WERI-Rb-1 (cell line): Measurements from ENCODE around the gene PCDHA8.
"Not testable (repeated sequence)": the region's sequence is repeated elsewhere in the genome, so short reads cannot be mapped to it uniquely, and the experiment has no call there.

Experiments
- DNase-seq: peaks from one replicate; pipeline ENCODE4 v3.0.0-alpha.2; 2020
- H3K27ac ChIP-seq: fragments of 250-450 bp; sonication (Bioruptor Pico); 2 replicates; pipeline ENCODE4 v1.5.1; 2020; ENCODE audit warnings: mild to moderate bottlenecking, moderate library complexity
- H3K27me3 ChIP-seq: fragments of 250-450 bp; sonication (Bioruptor Pico); 2 replicates; pipeline ENCODE4 v1.5.1; 2021; ENCODE audit warnings: mild to moderate bottlenecking, low read depth, moderate library complexity; ENCODE audit not compliant: insufficient read depth, severe bottlenecking
- H3K36me3 ChIP-seq: fragments of 250-450 bp; sonication (Bioruptor Pico); 2 replicates; pipeline ENCODE4 v1.5.1; 2020; ENCODE audit warnings: mild to moderate bottlenecking, moderate library complexity
- H3K4me3 ChIP-seq: 2 replicates; pipeline ENCODE4 v1.5.1; 2011; ENCODE audit warnings: low read depth, mild to moderate bottlenecking, control low read depth, low read length
- H3K9me3 ChIP-seq: fragments of 250-450 bp; sonication (Bioruptor Pico); 2 replicates; pipeline ENCODE4 v1.5.1; 2021; ENCODE audit warnings: mild to moderate bottlenecking, moderate library complexity; ENCODE audit not compliant: severe bottlenecking
- TF ChIP-seq, protein P1 (sequence below): IDR thresholded peaks from 2 replicates; pipeline ENCODE4 v1.5.1; 2011; ENCODE audit warnings: low read depth, mild to moderate bottlenecking, control low read depth, inconsistent platforms, low read length

PCDHA8 gene

DNA sequence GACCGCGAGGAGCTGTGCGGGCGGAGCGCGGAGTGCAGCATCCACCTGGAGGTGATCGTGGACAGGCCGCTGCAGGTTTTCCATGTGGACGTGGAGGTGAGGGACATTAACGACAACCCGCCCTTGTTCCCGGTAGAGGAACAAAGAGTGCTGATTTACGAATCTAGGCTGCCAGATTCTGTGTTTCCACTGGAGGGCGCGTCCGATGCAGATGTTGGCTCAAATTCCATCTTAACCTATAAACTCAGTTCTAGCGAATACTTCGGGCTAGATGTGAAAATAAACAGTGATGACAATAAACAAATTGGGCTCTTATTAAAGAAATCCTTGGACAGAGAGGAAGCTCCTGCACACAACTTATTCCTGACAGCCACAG, 12.6 kb upstream of the PCDHA8 start:
- Histone ChIP-seq H3K27ac (no peak overlapping the region), H3K27me3 (no peaks in the 10 kb centered on the region), H3K9me3 (peaks cover 3% of the 10 kb centered on the region), H3K36me3 (peaks cover 4% of the 10 kb centered on the region; the same call in 1 of the 2 replicates), H3K4me3 (no peak overlapping the region)
- TF ChIP-seq, protein P1, sequence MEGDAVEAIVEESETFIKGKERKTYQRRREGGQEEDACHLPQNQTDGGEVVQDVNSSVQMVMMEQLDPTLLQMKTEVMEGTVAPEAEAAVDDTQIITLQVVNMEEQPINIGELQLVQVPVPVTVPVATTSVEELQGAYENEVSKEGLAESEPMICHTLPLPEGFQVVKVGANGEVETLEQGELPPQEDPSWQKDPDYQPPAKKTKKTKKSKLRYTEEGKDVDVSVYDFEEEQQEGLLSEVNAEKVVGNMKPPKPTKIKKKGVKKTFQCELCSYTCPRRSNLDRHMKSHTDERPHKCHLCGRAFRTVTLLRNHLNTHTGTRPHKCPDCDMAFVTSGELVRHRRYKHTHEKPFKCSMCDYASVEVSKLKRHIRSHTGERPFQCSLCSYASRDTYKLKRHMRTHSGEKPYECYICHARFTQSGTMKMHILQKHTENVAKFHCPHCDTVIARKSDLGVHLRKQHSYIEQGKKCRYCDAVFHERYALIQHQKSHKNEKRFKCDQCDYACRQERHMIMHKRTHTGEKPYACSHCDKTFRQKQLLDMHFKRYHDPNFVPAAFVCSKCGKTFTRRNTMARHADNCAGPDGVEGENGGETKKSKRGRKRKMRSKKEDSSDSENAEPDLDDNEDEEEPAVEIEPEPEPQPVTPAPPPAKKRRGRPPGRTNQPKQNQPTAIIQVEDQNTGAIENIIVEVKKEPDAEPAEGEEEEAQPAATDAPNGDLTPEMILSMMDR, result no peak
- no peak for DNase-seq

DNA sequence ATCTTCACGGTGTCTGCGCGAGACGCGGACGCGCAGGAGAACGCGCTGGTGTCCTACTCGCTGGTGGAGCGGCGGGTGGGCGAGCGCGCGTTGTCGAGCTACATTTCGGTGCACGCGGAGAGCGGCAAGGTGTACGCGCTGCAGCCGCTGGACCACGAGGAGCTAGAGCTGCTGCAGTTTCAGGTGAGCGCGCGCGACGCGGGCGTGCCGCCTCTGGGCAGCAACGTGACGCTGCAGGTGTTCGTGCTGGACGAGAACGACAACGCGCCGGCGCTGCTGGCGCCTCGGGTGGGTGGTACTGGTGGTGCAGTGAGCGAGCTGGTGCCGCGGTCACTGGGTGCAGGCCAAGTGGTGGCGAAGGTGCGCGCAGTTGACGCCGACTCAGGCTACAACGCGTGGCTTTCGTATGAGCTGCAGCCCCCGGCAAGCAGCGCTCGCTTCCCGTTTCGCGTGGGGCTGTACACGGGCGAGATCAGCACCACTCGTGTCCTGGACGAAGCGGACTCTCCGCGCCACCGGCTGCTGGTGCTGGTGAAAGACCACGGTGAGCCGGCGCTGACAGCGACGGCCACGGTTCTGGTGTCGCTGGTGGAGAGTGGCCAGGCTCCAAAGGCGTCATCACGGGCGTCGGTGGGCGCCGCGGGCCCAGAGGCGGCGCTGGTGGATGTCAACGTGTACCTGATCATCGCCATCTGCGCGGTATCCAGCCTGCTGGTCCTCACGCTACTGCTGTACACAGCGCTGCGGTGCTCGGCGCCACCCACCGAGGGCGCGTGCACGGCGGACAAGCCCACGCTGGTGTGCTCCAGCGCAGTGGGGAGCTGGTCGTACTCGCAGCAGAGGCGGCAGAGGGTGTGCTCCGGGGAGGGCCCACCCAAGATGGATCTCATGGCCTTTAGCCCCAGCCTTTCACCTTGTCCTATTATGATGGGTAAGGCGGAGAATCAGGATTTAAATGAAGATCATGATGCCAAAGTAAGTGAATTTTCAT, 11.2 kb upstream of the PCDHA8 start:
- H3K27ac ChIP-seq, result not testable (repeated sequence)

DNA sequence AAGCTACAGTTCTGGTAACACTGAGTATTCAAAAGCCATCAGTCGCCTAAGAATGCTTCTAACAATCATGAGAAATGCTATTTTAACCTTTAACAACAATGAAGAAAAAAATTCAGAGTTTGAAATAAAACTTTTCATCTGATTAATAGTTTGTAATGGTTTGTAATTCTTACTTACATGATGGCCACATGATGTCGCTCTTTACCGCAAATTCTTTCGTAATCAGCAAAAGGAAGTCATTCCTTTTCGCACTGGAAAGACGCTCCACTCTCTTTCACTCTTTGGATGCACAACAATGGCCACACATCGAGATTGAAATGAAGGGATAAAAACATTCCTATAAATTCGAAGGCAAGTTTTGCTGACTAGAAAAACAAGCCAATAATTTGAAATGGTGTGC, 7.0 kb upstream of the PCDHA8 start, which contains the start of gene PCDHA7:
PCDHA7 (plus strand) TSS at position 277 of the 400 bp plus-strand sequence; CDS start at position 392, 115 bp downstream.
- TF ChIP-seq, protein P1, result 0 out of 2 replicates have a peak, but pooled peaks have one; percentile 15
- H3K27ac ChIP-seq, result peak within 1 kb of the TSS; percentile 70
- DNase-seq, result no peak
- no peaks in the 10 kb centered on the region for H3K36me3 ChIP-seq
- peak within 1 kb of the TSS; percentile 81 for H3K4me3 ChIP-seq
- H3K9me3 ChIP-seq, result peaks cover 3% of the 10 kb centered on the region
- no peaks in the 10 kb centered on the region for H3K27me3 ChIP-seq

More for the DNA sequence above, 11.2 kb upstream of the PCDHA8 start:
- H3K27me3 ChIP-seq, H3K9me3 ChIP-seq, DNase-seq, H3K4me3 ChIP-seq, H3K36me3 ChIP-seq: not testable (repeated sequence)

DNA sequence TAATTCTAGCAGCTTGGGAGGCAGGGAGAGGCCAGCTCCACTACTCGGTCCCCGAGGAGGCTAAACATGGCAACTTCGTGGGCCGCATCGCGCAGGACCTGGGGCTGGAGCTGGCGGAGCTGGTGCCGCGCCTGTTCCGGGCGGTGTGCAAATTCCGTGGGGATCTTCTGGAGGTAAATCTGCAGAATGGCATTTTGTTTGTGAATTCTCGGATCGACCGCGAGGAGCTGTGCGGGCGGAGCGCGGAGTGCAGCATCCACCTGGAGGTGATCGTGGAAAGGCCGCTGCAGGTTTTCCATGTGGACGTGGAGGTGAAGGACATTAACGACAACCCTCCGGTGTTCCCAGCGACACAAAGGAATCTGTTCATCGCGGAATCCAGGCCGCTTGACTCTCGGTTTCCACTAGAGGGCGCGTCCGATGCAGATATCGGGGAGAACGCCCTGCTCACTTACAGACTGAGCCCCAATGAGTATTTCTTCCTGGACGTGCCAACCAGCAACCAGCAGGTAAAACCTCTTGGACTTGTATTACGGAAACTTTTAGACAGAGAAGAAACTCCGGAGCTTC, 6.5 kb upstream of the PCDHA8 start:
- H3K9me3 ChIP-seq, H3K36me3 ChIP-seq, H3K27me3 ChIP-seq: not testable (repeated sequence)
- peak overlapping the region; percentile 81 for H3K4me3 ChIP-seq
- TF ChIP-seq, protein P1, result 0 out of 2 replicates have a peak, but pooled peaks have one; percentile 15
- DNase-seq, result peak; percentile 33
- peak overlapping the region; percentile 70 for H3K27ac ChIP-seq

DNA sequence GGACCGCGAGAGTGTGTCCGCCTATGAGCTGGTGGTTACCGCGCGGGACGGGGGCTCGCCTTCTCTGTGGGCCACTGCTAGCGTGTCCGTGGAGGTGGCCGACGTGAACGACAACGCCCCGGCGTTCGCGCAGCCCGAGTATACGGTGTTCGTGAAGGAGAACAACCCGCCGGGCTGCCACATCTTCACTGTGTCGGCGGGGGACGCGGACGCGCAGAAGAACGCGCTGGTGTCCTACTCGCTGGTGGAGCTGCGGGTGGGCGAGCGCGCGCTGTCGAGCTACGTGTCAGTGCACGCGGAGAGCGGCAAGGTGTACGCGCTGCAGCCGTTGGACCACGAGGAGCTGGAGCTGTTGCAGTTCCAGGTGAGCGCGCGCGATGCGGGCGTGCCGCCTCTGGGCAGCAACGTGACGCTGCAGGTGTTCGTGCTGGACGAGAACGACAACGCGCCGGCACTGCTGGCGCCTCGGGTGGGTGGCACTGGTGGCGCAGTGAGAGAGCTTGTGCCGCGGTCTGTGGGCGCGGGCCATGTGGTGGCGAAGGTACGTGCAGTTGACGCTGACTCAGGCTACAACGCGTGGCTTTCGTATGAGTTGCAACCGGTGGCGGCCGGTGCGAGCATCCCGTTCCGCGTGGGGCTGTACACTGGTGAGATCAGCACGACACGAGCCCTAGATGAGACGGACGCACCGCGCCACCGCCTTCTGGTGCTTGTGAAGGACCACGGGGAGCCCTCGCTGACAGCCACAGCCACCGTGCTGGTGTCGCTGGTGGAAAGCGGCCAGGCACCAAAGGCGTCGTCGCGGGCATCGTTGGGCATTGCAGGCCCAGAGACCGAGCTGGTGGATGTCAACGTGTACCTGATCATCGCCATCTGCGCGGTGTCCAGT, 5.1 kb upstream of the PCDHA8 start:
- Histone ChIP-seq H3K36me3 (no peaks in the 10 kb centered on the region), H3K27me3 (no peaks in the 10 kb centered on the region), H3K27ac (no peak overlapping the region), H3K9me3 (peaks cover 2% of the 10 kb centered on the region), H3K4me3 (no peak overlapping the region)
- DNase-seq, result no peak
- TF ChIP-seq, protein P1, result no peak
